Measurements from ENCODE around the gene GATB. TPM values are rescaled to one million over a fixed set of nuclear protein-coding genes. Genes with fewer than 3 reads are reported as not detected.

GATB gene
- total RNA-seq, 1 donor from 2014 or later, result 20.9 TPM

- DNase-seq (ENCODE audit: low read depth), result no peak
- TF ChIP-seq CTCF (conservative IDR thresholded peaks at IDR 0.05; ENCODE audit: low read depth, low read length), result no peak
- no peak overlapping the region for H3K4me3 ChIP-seq (ENCODE audit: low read depth, low read length)
Measured at GRCh38 chr4:151717314-151717713, 43.5 kb downstream of the GATB start.

GRCh38 chr4:151716324-151716723 lies 44.5 kb downstream of the GATB start:
- no peak overlapping the region for H3K4me3 ChIP-seq (ENCODE audit: low read depth, low read length)
- no peak for TF ChIP-seq CTCF (conservative IDR thresholded peaks at IDR 0.05; ENCODE audit: low read depth, low read length)
- no peak for DNase-seq (ENCODE audit: low read depth)

- no peak overlapping the region for H3K4me3 ChIP-seq (ENCODE audit: low read depth, low read length)
- TF ChIP-seq CTCF (conservative IDR thresholded peaks at IDR 0.05; ENCODE audit: low read depth, low read length), result no peak
- DNase-seq (ENCODE audit: low read depth), result no peak
Measured at GRCh38 chr4:151715881-151716280, 44.9 kb downstream of the GATB start.

GRCh38 chr4:151712777-151713176 lies 48.0 kb downstream of the GATB start:
- no peak for DNase-seq (ENCODE audit: low read depth)
- no peak overlapping the region for H3K4me3 ChIP-seq (ENCODE audit: low read depth, low read length)
- TF ChIP-seq CTCF (conservative IDR thresholded peaks at IDR 0.05; ENCODE audit: low read depth, low read length), result no peak

GRCh38 chr4:151711646-151712045 lies 49.2 kb downstream of the GATB start:
- DNase-seq (ENCODE audit: low read depth), result no peak
- H3K4me3 ChIP-seq (ENCODE audit: low read depth, low read length), result no peak overlapping the region
- TF ChIP-seq CTCF (conservative IDR thresholded peaks at IDR 0.05; ENCODE audit: low read depth, low read length), result no peak

- no peak overlapping the region for H3K4me3 ChIP-seq (ENCODE audit: low read depth, low read length)
- no peak for TF ChIP-seq CTCF (conservative IDR thresholded peaks at IDR 0.05; ENCODE audit: low read depth, low read length)
- no peak for DNase-seq (ENCODE audit: low read depth)
Measured at GRCh38 chr4:151709587-151709986, 51.2 kb downstream of the GATB start.

- TF ChIP-seq CTCF (conservative IDR thresholded peaks at IDR 0.05; ENCODE audit: low read depth, low read length), result no peak
Measured at GRCh38 chr4:151709071-151709470, 51.7 kb downstream of the GATB start.

More at GRCh38 chr4:151709071-151709470, 51.7 kb downstream of the GATB start:
- H3K4me3 ChIP-seq (ENCODE audit: low read depth, low read length), result no peak overlapping the region
- DNase-seq (ENCODE audit: low read depth), result no peak
